Muscle layer of colon (tissue), 2 donors: ENCODE data around the gene MMADHC.
A peak's percentile ranks its signal among the peaks of the same experiment; 100 is the strongest.

Source experiments
- H3K27ac ChIP-seq: one replicate; pipeline ENCODE4 v1.7.0; 2013; ENCODE audit warnings: low read depth, mild to moderate bottlenecking, low read length, moderate library complexity
- H3K27me3 ChIP-seq, 2 donors: one replicate each; pipeline ENCODE4 v1.7.0; 2013; ENCODE audit warnings: low read length in 2 of 2, mild to moderate bottlenecking in 2 of 2; ENCODE audit not compliant: insufficient read depth in 2 of 2, control insufficient read depth in 1 of 2
- H3K36me3 ChIP-seq: one replicate; pipeline ENCODE4 v1.7.0; 2013; ENCODE audit warnings: mild to moderate bottlenecking, low read length; ENCODE audit not compliant: insufficient read depth
- H3K4me1 ChIP-seq: one replicate; pipeline ENCODE4 v1.7.0; 2013; ENCODE audit warnings: mild to moderate bottlenecking, low read length; ENCODE audit not compliant: insufficient read depth
- H3K4me3 ChIP-seq, 2 donors: one replicate each; pipeline ENCODE4 v1.7.0; 2013; ENCODE audit warnings: low read length in 2 of 2, low read depth in 1 of 2, mild to moderate bottlenecking in 1 of 2, moderate library complexity in 1 of 2
- H3K9ac ChIP-seq: one replicate; pipeline ENCODE4 v1.7.0; 2013; ENCODE audit warnings: low read length
- H3K9me3 ChIP-seq: one replicate; pipeline ENCODE4 v1.7.0; 2013; ENCODE audit warnings: mild to moderate bottlenecking, low read length
- donor health status: abdominal sarcoma.
- donor health status: Adenocarcinoma of cecum.

The MMADHC gene

DNA sequence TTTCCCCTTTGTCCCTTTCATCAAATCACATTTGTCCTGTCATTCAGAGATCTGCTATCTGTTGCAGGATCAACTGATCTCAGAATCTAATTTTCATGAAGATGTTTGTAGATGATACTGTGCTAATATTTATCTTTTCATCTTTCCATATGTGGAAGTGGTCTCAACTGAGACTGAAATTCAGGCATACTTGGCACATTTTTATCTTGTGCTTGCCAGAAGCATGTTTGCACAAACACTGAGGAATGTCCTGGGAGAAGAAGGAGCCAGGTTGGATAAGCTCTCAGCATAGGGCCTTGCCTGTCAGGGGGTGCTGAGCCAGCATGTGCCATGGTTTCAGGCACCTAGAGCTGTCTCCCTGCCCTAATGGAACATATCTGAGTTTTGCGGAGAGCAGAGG is 24.5 kb upstream of the MMADHC start:
- H3K4me1 ChIP-seq = peaks cover 7% of the 10 kb centered on the region
- H3K27ac ChIP-seq = no peak overlapping the region
- H3K9me3 ChIP-seq = no peaks in the 10 kb centered on the region
- H3K36me3 ChIP-seq = no peaks in the 10 kb centered on the region
- no peak overlapping the region for H3K4me3 ChIP-seq
- H3K27me3 ChIP-seq = no peaks in the 10 kb centered on the region
- H3K9ac ChIP-seq = no peak overlapping the region

DNA sequence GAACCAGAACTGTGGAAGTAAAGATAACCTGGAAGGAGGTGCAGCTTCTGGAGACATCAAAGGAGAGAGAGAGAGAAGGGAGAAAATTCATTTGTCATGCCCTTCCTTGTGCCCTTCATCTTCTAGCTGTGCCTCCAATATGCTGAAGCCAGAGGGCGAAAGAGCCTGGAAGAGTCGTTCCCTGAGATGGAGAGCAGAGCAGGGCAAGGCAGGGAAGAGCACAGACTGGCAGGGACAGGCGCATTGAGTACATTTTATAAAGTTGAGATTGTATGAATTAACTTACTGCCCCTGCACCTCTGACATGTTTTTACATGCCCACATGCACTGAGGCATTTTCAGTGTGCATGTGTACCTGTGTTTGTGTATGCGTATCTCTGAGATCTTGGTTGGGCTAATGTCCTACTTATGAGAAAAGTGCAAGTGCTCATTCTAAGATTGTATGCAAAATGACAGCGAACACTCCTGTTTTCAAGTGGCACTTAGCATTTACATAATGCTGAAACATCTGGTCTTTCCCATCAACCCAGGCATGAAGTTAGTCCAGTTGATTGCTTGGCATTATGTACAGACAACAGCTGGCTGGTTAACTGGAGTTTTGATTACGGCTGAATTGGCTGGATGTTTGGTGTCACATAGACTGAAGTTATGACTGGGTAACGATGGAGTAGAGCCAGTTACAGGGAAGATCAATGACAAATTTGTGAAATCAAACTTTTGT is 23.7 kb upstream of the MMADHC start:
- H3K27me3 ChIP-seq = no peaks in the 10 kb centered on the region
- no peaks in the 10 kb centered on the region for H3K9me3 ChIP-seq
- H3K4me3 ChIP-seq = no peak overlapping the region
- H3K4me1 ChIP-seq = peaks cover 7% of the 10 kb centered on the region
- no peak overlapping the region for H3K9ac ChIP-seq
- H3K27ac ChIP-seq = no peak overlapping the region
- no peaks in the 10 kb centered on the region for H3K36me3 ChIP-seq

DNA sequence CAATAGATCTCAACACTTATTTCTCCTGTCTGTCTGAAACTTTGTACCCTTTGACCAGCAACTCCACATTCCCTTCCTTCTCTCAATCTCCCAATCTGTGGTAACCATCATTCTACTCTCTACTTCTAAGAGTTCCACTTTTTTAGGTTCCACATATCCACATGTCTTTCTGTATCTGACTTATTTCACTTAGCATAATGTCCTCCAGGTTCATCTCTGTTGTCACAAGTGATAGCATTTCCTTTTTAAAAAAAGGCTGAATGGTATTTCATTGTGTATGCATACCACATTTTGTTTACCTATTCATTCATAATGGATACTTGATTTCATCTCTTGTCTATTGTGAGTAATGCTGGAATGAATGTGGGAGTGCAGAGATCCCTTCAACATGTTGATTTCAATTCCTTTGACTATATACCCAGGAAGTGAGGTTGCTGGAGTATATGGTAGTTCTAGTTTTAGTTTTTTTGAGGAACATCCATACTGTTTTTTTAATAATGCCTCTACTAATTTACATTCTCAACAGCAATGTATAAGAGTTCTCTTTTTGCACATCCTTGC is 18.8 kb upstream of the MMADHC start:
- H3K36me3 ChIP-seq = no peaks in the 10 kb centered on the region
- no peaks in the 10 kb centered on the region for H3K9me3 ChIP-seq
- no peak overlapping the region for H3K9ac ChIP-seq
- no peak overlapping the region for H3K27ac ChIP-seq
- no peak overlapping the region for H3K4me3 ChIP-seq
- no peaks in the 10 kb centered on the region for H3K27me3 ChIP-seq
- no peaks in the 10 kb centered on the region for H3K4me1 ChIP-seq

DNA sequence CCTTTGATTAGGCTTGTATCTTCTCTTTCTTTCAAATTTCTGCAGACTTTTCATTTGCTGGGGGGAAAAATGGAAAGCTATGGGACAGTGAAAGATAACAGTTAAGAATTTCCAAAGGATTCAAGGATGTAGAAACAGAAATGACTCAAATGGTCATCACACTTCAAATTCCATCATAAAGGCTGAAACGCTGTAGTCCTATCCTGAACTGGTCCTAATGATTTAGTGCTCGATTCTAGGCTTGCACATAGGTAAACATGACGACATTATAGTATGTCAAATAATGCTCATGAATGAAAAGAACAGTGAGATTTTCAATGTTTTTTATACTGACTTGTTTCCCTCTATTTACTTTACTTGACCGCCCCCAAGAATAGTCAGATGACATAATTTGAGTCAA is 15.7 kb upstream of the MMADHC start:
- H3K4me3 ChIP-seq = no peak overlapping the region
- H3K9ac ChIP-seq = no peak overlapping the region
- H3K27me3 ChIP-seq = no peaks in the 10 kb centered on the region
- H3K27ac ChIP-seq = no peak overlapping the region
- no peaks in the 10 kb centered on the region for H3K36me3 ChIP-seq
- H3K4me1 ChIP-seq = no peaks in the 10 kb centered on the region
- no peaks in the 10 kb centered on the region for H3K9me3 ChIP-seq

DNA sequence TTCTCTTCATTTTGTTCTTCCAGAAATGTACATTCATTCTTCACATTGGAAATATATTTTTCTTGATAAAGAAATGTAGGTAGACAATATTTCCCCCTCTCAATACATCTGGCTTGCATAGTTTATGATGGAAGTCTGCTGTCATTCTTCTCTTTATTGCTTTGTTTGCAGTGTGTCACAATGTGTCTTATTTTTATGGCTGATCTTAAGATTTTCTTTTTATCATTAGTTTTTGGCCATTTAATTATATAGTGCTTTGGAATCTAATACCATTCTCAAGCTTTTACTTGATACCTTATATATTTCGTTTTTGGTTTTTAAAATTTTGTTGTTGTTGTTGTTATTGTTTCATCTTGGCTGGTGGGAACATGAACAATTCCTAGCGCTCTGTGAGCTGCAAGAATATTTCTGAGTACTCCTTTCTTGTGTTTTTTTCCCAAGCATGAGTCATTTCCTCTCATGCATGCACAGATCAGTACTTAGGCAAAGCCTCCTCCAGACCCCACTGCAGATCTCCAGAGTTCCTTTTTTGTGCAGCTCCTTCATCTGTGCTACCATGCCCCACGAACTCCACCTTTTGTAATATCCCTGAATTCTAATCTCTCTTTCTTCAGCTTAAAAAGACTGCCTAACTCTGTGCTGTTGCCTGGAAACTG is 13.7 kb upstream of the MMADHC start:
- no peak overlapping the region for H3K4me3 ChIP-seq
- H3K9me3 ChIP-seq = no peaks in the 10 kb centered on the region
- H3K9ac ChIP-seq = no peak overlapping the region
- H3K4me1 ChIP-seq = peaks cover 7% of the 10 kb centered on the region
- no peak overlapping the region for H3K27ac ChIP-seq
- H3K36me3 ChIP-seq = no peaks in the 10 kb centered on the region
- no peaks in the 10 kb centered on the region for H3K27me3 ChIP-seq

DNA sequence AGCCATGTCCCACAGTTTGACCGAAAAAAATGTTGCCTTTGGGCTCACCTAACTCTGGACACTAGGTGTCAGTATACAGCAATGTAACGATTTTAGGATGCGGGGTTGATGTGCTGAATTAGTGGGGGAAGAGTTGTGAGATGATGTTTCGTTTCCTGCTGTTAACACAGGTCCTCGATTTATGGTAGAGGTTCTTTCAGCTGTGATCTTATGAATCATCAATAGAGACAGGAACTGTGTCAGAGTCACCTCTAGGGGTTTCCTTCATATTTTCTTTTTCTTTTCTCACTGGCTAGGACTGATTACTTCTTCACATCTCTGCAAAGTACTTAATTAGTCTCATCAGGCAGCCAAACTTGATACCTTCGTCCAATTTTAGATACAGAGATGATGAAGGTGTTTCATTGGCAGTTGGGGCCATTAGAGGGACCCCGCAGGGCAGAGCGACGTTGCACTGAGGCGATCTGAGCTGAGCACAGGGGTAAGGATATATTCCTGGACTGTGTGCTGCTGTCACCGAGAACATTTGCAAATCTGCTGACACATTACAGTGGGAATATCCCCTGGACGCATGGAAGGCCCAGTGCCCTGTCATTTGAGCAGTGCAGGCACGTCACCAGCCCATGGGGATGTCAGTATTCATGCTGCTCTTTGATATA is 10.2 kb upstream of the MMADHC start:
- Histone ChIP-seq H3K9ac (no peak overlapping the region), H3K4me3 (peak overlapping the region in 1 of 2 donors; percentile 51), H3K27ac (no peak overlapping the region)

DNA sequence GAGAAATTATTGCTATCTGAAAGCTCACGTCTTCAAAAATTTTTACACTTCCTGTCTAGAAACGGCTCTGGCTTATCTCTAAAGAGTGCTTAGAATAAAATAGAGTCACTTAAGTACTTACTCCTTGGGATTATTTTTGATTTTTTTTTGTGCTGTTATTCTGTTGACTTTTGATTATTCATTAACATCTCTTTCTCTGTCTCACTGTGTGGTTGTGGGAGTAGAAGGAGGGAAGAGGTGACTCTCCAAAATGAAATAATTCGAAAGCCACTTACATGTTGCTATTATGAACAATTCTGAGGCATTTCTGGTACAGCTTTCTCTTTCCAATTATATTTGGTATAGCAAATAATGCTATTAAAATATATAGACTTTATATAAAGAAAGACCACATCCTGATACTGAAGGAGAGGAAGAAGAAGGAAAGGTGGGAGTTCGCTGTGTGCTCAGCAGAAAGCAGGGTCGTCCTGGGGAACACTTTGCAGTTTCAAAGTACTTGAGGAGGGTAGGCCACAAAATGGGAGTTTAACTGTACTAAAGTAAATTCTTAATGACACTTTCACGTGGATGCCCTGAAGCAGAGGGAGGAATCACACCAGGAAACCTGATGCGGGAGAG is 9.6 kb upstream of the MMADHC start:
- no peak overlapping the region for H3K27ac ChIP-seq
- no peak overlapping the region for H3K4me3 ChIP-seq
- no peaks in the 10 kb centered on the region for H3K9me3 ChIP-seq
- H3K4me1 ChIP-seq = peaks cover 7% of the 10 kb centered on the region
- no peaks in the 10 kb centered on the region for H3K27me3 ChIP-seq
- no peak overlapping the region for H3K9ac ChIP-seq
- no peaks in the 10 kb centered on the region for H3K36me3 ChIP-seq

More for the DNA sequence above, 10.2 kb upstream of the MMADHC start:
- H3K27me3 ChIP-seq = no peaks in the 10 kb centered on the region
- H3K4me1 ChIP-seq = peaks cover 7% of the 10 kb centered on the region
- H3K36me3 ChIP-seq = no peaks in the 10 kb centered on the region
- no peaks in the 10 kb centered on the region for H3K9me3 ChIP-seq

DNA sequence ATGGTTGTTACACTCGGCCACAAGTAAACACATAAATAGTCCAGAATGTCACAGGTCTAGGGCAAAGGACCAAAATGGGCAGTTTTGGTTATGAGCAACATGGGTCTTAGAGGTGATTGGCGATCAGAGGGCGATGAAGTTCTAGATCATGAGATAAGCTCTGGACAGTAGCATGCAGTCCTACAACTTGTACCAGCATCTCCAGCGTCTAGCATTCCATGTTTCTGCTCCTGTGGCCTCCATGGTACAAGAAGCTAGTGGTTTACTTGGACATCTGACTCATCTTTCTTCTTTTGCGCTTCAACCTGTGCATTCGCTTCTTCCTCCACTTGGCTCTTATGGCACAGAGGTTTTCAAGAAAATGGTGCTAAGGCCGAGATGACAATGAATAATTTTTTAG is 8.9 kb upstream of the MMADHC start:
- H3K9me3 ChIP-seq = no peaks in the 10 kb centered on the region
- peaks cover 7% of the 10 kb centered on the region for H3K4me1 ChIP-seq
- no peak overlapping the region for H3K4me3 ChIP-seq
- no peak overlapping the region for H3K9ac ChIP-seq
- H3K27ac ChIP-seq = no peak overlapping the region
- H3K36me3 ChIP-seq = no peaks in the 10 kb centered on the region
- no peaks in the 10 kb centered on the region for H3K27me3 ChIP-seq

DNA sequence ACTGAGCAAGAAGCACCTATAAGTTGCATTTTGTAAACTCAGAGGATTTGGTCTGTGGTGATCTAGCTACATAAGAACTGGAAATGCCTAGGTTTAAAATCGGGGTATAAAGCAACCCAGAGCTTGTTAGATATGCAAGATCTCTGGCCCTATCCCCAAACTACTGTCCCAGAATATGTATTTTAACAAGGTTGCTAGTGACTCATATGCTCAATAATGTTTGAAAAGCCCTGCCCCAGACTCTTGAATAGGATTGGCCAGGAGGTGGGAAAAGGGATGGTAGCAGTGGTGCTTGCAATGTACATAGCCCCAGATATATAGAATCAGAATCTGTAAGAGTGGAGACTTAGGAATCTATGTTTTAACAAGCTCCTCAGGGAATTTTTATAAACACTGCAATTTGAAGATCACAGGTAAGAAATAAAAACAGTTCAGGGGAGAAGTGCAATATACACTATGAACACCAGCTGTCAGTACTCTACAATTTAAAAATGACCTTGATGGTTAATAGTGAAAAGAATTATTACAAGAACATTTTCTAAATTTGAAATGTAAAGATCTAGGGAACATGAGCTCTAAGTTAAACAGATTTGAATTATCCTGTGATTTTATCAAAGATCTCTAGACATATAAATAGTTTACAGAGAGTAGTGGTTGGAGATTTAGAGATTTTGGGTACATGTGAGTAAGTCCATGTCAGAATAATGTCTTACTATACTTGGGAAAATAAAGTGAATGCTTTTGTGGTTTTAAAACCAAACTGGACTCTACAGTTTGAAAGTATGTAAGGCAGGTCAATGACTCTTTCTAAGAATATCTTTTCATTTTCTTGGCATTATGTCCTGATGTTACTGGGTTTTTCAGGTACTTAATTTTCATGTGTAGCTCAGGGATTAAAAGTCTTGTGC is 7.7 kb upstream of the MMADHC start:
- Histone ChIP-seq H3K4me3 (no peak overlapping the region), H3K9me3 (no peaks in the 10 kb centered on the region), H3K36me3 (no peaks in the 10 kb centered on the region), H3K9ac (no peak overlapping the region), H3K27me3 (no peaks in the 10 kb centered on the region), H3K27ac (no peak overlapping the region), H3K4me1 (peaks cover 7% of the 10 kb centered on the region)

DNA sequence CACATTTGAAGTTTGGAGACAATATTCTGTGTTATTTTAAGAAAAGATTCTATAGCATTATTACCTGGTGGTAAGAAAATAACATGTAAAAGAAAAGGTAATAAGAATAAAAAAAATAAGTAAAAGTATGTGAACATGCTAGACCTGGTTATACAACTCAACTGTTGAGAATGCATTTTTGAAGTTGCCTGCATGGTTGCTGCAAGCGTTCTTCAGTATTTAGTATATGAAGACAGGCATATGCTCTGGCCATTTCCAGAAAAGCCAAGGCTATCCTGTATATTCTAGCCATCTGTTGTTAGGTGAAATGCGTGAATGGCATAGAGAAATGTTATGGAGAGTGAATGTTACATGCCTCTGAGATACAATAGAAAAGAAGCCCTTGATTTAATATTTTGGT is 6.8 kb upstream of the MMADHC start:
- Histone ChIP-seq H3K9ac (no peak overlapping the region), H3K4me1 (peaks cover 7% of the 10 kb centered on the region), H3K27ac (no peak overlapping the region), H3K36me3 (no peaks in the 10 kb centered on the region), H3K4me3 (no peak overlapping the region), H3K27me3 (no peaks in the 10 kb centered on the region), H3K9me3 (no peaks in the 10 kb centered on the region)
